SU-DHL-6 (cell line): ENCODE data around the gene LRRTM2.

Source experiments
- H2AFZ ChIP-seq: fragments of 200-600 bp; sonication (generic); 2 replicates; pipeline ENCODE4 v1.6.1; 2014; ENCODE audit warnings: low read depth, mild to moderate bottlenecking, moderate library complexity, mixed read lengths, antibody characterized with exemption, low read length; ENCODE audit not compliant: severe bottlenecking
- H3F3A ChIP-seq: fragments of 200-600 bp; shearing (Covaris generic); 2 replicates; pipeline ENCODE4 v1.6.0; 2016; ENCODE audit warnings: antibody characterized with exemption, mild to moderate bottlenecking; ENCODE audit not compliant: insufficient read depth
- H3K27ac ChIP-seq: fragments of 200-600 bp; sonication (generic); 2 replicates; pipeline ENCODE4 v1.5.1; 2016; ENCODE audit warnings: low read depth, mild to moderate bottlenecking, low read length, moderate library complexity, mixed read lengths
- H3K27me3 ChIP-seq: fragments of 200-600 bp; sonication (generic), shearing (Covaris generic); 2 replicates; pipeline ENCODE4 v1.6.0; 2014; ENCODE audit warnings: mild to moderate bottlenecking, low read length
- H3K36me3 ChIP-seq: fragments of 200-600 bp; sonication (generic); 2 replicates; pipeline ENCODE4 v1.6.1; 2014; ENCODE audit warnings: mild to moderate bottlenecking, low read length, mixed read lengths
- H3K4me2 ChIP-seq: fragments of 300-600, 200-600 bp; shearing (Covaris generic), sonication (generic); 2 replicates; pipeline ENCODE4 v1.6.0; 2014; ENCODE audit warnings: low read length, low read depth, mild to moderate bottlenecking; ENCODE audit not compliant: poor library complexity, severe bottlenecking
- H3K4me3 ChIP-seq: fragments of 200-600 bp; sonication (generic); 2 replicates; pipeline ENCODE4 v1.5.1; 2014; ENCODE audit warnings: antibody characterized with exemption, low read length, mild to moderate bottlenecking, mixed read lengths; ENCODE audit not compliant: insufficient read depth, poor library complexity, severe bottlenecking
- H3K79me2 ChIP-seq: fragments of 200-600 bp; sonication (generic); 2 replicates; pipeline ENCODE4 v1.6.1; 2014; ENCODE audit warnings: mild to moderate bottlenecking, low read length, moderate library complexity; ENCODE audit not compliant: insufficient read depth
- H3K9ac ChIP-seq: fragments of 200-600 bp; sonication (generic); 2 replicates; pipeline ENCODE4 v1.7.0; 2014; ENCODE audit warnings: mild to moderate bottlenecking, low read length
- H3K9me2 ChIP-seq: fragments of 200-600 bp; sonication (generic); replicated peaks from 2 replicates; pipeline ENCODE4 v1.6.1; 2014; ENCODE audit warnings: low read length; ENCODE audit not compliant: insufficient read depth
- H3K9me3 ChIP-seq: fragments of 200-600 bp; sonication (generic); 2 replicates; pipeline ENCODE4 v1.6.1; 2014; ENCODE audit warnings: low read length, mixed read lengths; ENCODE audit not compliant: insufficient read depth
- H4K20me1 ChIP-seq: fragments of 200-600 bp; sonication (generic); 2 replicates; pipeline ENCODE4 v1.6.1; 2014; ENCODE audit warnings: low read depth, mild to moderate bottlenecking, antibody characterized with exemption, low read length, moderate library complexity, mixed read lengths
- CTCF ChIP-seq: fragments of 200-600 bp; sonication (generic); IDR thresholded peaks from one replicate; pipeline ENCODE4 v1.5.1; 2017; ENCODE audit warnings: antibody characterized with exemption, mild to moderate bottlenecking, low read length, moderate library complexity; ENCODE audit not compliant: insufficient read depth, poor library complexity, severe bottlenecking
- EZH2phosphoT487 ChIP-seq: fragments of 200-600 bp; sonication (generic), shearing (Covaris generic); conservative IDR thresholded peaks from 2 replicates; pipeline ENCODE4 v1.6.1; 2018; ENCODE audit warnings: mild to moderate bottlenecking, antibody characterized with exemption, low read length, moderate library complexity, mixed read lengths

LRRTM2 gene

GRCh38 chr5:138918686-138919085 is 43.6 kb upstream of the LRRTM2 start:
- no peak overlapping the region for H3K4me3 ChIP-seq
- H3F3A ChIP-seq: no peaks in the 10 kb centered on the region
- no peaks in the 10 kb centered on the region for H3K9me2 ChIP-seq
- no peaks in the 10 kb centered on the region for H3K27me3 ChIP-seq
- no peak overlapping the region for H3K9ac ChIP-seq
- H3K36me3 ChIP-seq: no peaks in the 10 kb centered on the region
- H3K79me2 ChIP-seq: no peaks in the 10 kb centered on the region
- no peaks in the 10 kb centered on the region for H3K9me3 ChIP-seq
- TF ChIP-seq CTCF: no peak
- no peak for TF ChIP-seq EZH2phosphoT487
- no peaks in the 10 kb centered on the region for H4K20me1 ChIP-seq
- H2AFZ ChIP-seq: no peak overlapping the region
- no peak overlapping the region for H3K4me2 ChIP-seq
- H3K27ac ChIP-seq: no peak overlapping the region

GRCh38 chr5:138914338-138914737 is 39.2 kb upstream of the LRRTM2 start:
- no peaks in the 10 kb centered on the region for H3K79me2 ChIP-seq
- H3K9ac ChIP-seq: no peak overlapping the region
- no peaks in the 10 kb centered on the region for H3K9me3 ChIP-seq
- no peaks in the 10 kb centered on the region for H3K36me3 ChIP-seq
- H4K20me1 ChIP-seq: no peaks in the 10 kb centered on the region
- H2AFZ ChIP-seq: no peak overlapping the region
- H3K4me3 ChIP-seq: no peak overlapping the region
- H3K4me2 ChIP-seq: no peak overlapping the region
- no peaks in the 10 kb centered on the region for H3F3A ChIP-seq
- H3K27me3 ChIP-seq: no peaks in the 10 kb centered on the region
- H3K27ac ChIP-seq: no peak overlapping the region
- no peaks in the 10 kb centered on the region for H3K9me2 ChIP-seq
- TF ChIP-seq EZH2phosphoT487: no peak
- no peak for TF ChIP-seq CTCF

GRCh38 chr5:138913773-138914172 is 38.6 kb upstream of the LRRTM2 start:
- no peaks in the 10 kb centered on the region for H3K9me2 ChIP-seq
- no peaks in the 10 kb centered on the region for H4K20me1 ChIP-seq
- H2AFZ ChIP-seq: no peak overlapping the region
- TF ChIP-seq EZH2phosphoT487: no peak
- TF ChIP-seq CTCF: no peak
- H3F3A ChIP-seq: no peaks in the 10 kb centered on the region
- no peaks in the 10 kb centered on the region for H3K27me3 ChIP-seq
- H3K79me2 ChIP-seq: no peaks in the 10 kb centered on the region
- H3K9ac ChIP-seq: no peak overlapping the region
- H3K27ac ChIP-seq: no peak overlapping the region
- H3K36me3 ChIP-seq: no peaks in the 10 kb centered on the region
- no peaks in the 10 kb centered on the region for H3K9me3 ChIP-seq
- H3K4me3 ChIP-seq: no peak overlapping the region
- no peak overlapping the region for H3K4me2 ChIP-seq

GRCh38 chr5:138912093-138912492 is 37.0 kb upstream of the LRRTM2 start:
- Histone ChIP-seq H3K4me3 (no peak overlapping the region), H3F3A (no peaks in the 10 kb centered on the region), H4K20me1 (no peaks in the 10 kb centered on the region), H3K9ac (no peak overlapping the region), H3K27me3 (no peaks in the 10 kb centered on the region), H3K9me3 (no peaks in the 10 kb centered on the region), H3K79me2 (no peaks in the 10 kb centered on the region), H3K36me3 (no peaks in the 10 kb centered on the region), H3K9me2 (no peaks in the 10 kb centered on the region), H2AFZ (no peak overlapping the region), H3K4me2 (no peak overlapping the region), H3K27ac (no peak overlapping the region)
- TF ChIP-seq EZH2phosphoT487: no peak
- no peak for TF ChIP-seq CTCF
